ENCODE results near the gene FIBP. TPM values are rescaled to one million over a fixed set of nuclear protein-coding genes. Genes with fewer than 3 reads are reported as not detected.

The FIBP gene
- 59.9 TPM for polyA plus RNA-seq
- long read RNA-seq, donor 1, transcript FIBP-202 (10 exons, 1,248 nt): major isoform, 13 of 15 reads
- long read RNA-seq, donor 1, partial matches to known transcripts: 0 of 15 reads
- long read RNA-seq, donor 1, other reads (novel, unspliced or antisense): 0 of 15 reads
- long read RNA-seq, donor 2, transcript FIBP-202 (10 exons, 1,248 nt): major isoform, 22 of 28 reads
- long read RNA-seq, donor 2, partial matches to known transcripts: 0 of 28 reads
- long read RNA-seq, donor 2, other reads (novel, unspliced or antisense): 0 of 28 reads
- long read RNA-seq, donor 3: 0 reads
- long read RNA-seq, donor 4, partial matches to known transcripts: 0 of 1 reads
- long read RNA-seq, donor 4, other reads (novel, unspliced or antisense): 0 of 1 reads
- long read RNA-seq, donor 5, transcript FIBP-202 (10 exons, 1,248 nt): major isoform, 13 of 67 reads
- long read RNA-seq, donor 5, partial matches to known transcripts: 50 of 67 reads
- long read RNA-seq, donor 5, other reads (novel, unspliced or antisense): 0 of 67 reads
- long read RNA-seq, donor 6, transcript FIBP-202 (10 exons, 1,248 nt): major isoform, 9 of 32 reads
- long read RNA-seq, donor 6, partial matches to known transcripts: 14 of 32 reads
- long read RNA-seq, donor 6, other reads (novel, unspliced or antisense): 0 of 32 reads
- long read RNA-seq, donor 7, transcript FIBP-202 (10 exons, 1,248 nt): major isoform, 11 of 60 reads
- long read RNA-seq, donor 7, partial matches to known transcripts: 45 of 60 reads
- long read RNA-seq, donor 7, other reads (novel, unspliced or antisense): 0 of 60 reads
- long read RNA-seq, donor 8, transcript FIBP-202 (10 exons, 1,248 nt): major isoform, 19 of 127 reads
- long read RNA-seq, donor 8, transcript FIBP-206 (3 exons, 1,378 nt): minor isoform, 6 of 127 reads
- long read RNA-seq, donor 8, partial matches to known transcripts: 97 of 127 reads
- long read RNA-seq, donor 8, other reads (novel, unspliced or antisense): 0 of 127 reads
- long read RNA-seq, donor 9, transcript FIBP-206 (3 exons, 1,378 nt): minor isoform, 6 of 40 reads
- long read RNA-seq, donor 9, transcript FIBP-202 (10 exons, 1,248 nt): major isoform, 19 of 40 reads
- long read RNA-seq, donor 9, partial matches to known transcripts: 12 of 40 reads
- long read RNA-seq, donor 9, other reads (novel, unspliced or antisense): 0 of 40 reads
- long read RNA-seq, donor 10, transcript FIBP-201 (10 exons, 1,261 nt): minor isoform, 5 of 44 reads
- long read RNA-seq, donor 10, transcript FIBP-202 (10 exons, 1,248 nt): major isoform, 23 of 44 reads
- long read RNA-seq, donor 10, partial matches to known transcripts: 13 of 44 reads
- long read RNA-seq, donor 10, other reads (novel, unspliced or antisense): 0 of 44 reads
- long read RNA-seq, donor 11, transcript FIBP-202 (10 exons, 1,248 nt): major isoform, 18 of 35 reads
- long read RNA-seq, donor 11, partial matches to known transcripts: 11 of 35 reads
- long read RNA-seq, donor 11, other reads (novel, unspliced or antisense): 0 of 35 reads

- H3K4me3 ChIP-seq (ENCODE audit: low read length): peak within 1 kb of the TSS; percentile 78
- no peaks in the 10 kb centered on the region for H3K9me3 ChIP-seq (ENCODE audit: control insufficient read depth, low read depth, low read length)
- peak; percentile 97 to 98 for DNase-seq
- H3K4me1 ChIP-seq (ENCODE audit: control insufficient read depth, insufficient read depth, low read length): peaks cover 58% of the 10 kb centered on the region
- no peaks in the 10 kb centered on the region for H3K27me3 ChIP-seq (ENCODE audit: control insufficient read depth, insufficient read depth, low read length)
- peaks cover 29% of the 10 kb centered on the region for H3K36me3 ChIP-seq (ENCODE audit: control insufficient read depth, insufficient read depth, low read length)
- H3K27ac ChIP-seq (ENCODE audit: low read length): peak within 1 kb of the TSS; percentile 89
- no CpG with 5 or more reads among the region's 57 CpGs for WGBS (ENCODE audit: insufficient coverage, low lambda C conversion rate)
Measured at GRCh38 chr11:65888163-65888814, at the start of gene FIBP. Gene FIBP, minus strand, starts transcription at chr11:65888471. Its CDS starts 53 bp downstream, at chr11:65888418.

GRCh38 chr11:65937766-65938165, 49.5 kb upstream of the FIBP start:
- no peaks in the 10 kb centered on the region for H3K9me3 ChIP-seq (ENCODE audit: control insufficient read depth, low read depth, low read length)
- no peak overlapping the region for H3K4me3 ChIP-seq (ENCODE audit: low read length)
- no peaks in the 10 kb centered on the region for H3K36me3 ChIP-seq (ENCODE audit: control insufficient read depth, insufficient read depth, low read length)
- no peaks in the 10 kb centered on the region for H3K4me1 ChIP-seq (ENCODE audit: control insufficient read depth, insufficient read depth, low read length)
- DNase-seq: no peak
- H3K27me3 ChIP-seq (ENCODE audit: control insufficient read depth, insufficient read depth, low read length): peaks cover 7% of the 10 kb centered on the region
- H3K27ac ChIP-seq (ENCODE audit: low read length): no peak overlapping the region
- 83% methylated on average over 2 of the region's 4 CpGs for WGBS (ENCODE audit: insufficient coverage, low lambda C conversion rate)

GRCh38 chr11:65934014-65934413, 45.7 kb upstream of the FIBP start:
- WGBS (ENCODE audit: insufficient coverage, low lambda C conversion rate): 67% methylated on average over 3 of the region's 4 CpGs
- no peaks in the 10 kb centered on the region for H3K4me1 ChIP-seq (ENCODE audit: control insufficient read depth, insufficient read depth, low read length)
- DNase-seq: no peak
- no peaks in the 10 kb centered on the region for H3K9me3 ChIP-seq (ENCODE audit: control insufficient read depth, low read depth, low read length)
- H3K27ac ChIP-seq (ENCODE audit: low read length): no peak overlapping the region
- no peak overlapping the region for H3K4me3 ChIP-seq (ENCODE audit: low read length)
- H3K27me3 ChIP-seq (ENCODE audit: control insufficient read depth, insufficient read depth, low read length): peaks cover 10% of the 10 kb centered on the region
- no peaks in the 10 kb centered on the region for H3K36me3 ChIP-seq (ENCODE audit: control insufficient read depth, insufficient read depth, low read length)

GRCh38 chr11:65932558-65932919, 44.3 kb upstream of the FIBP start:
- no peak overlapping the region for H3K4me3 ChIP-seq (ENCODE audit: low read length)
- H3K27me3 ChIP-seq (ENCODE audit: control insufficient read depth, insufficient read depth, low read length): peaks cover 10% of the 10 kb centered on the region
- no peak overlapping the region for H3K27ac ChIP-seq (ENCODE audit: low read length)
- H3K36me3 ChIP-seq (ENCODE audit: control insufficient read depth, insufficient read depth, low read length): no peaks in the 10 kb centered on the region
- no peak for DNase-seq
- H3K4me1 ChIP-seq (ENCODE audit: control insufficient read depth, insufficient read depth, low read length): no peaks in the 10 kb centered on the region
- H3K9me3 ChIP-seq (ENCODE audit: control insufficient read depth, low read depth, low read length): no peaks in the 10 kb centered on the region
- WGBS (ENCODE audit: insufficient coverage, low lambda C conversion rate): 57% methylated on average over 1 of the region's 9 CpGs

GRCh38 chr11:65931773-65932557, 43.7 kb upstream of the FIBP start:
- no peaks in the 10 kb centered on the region for H3K4me1 ChIP-seq (ENCODE audit: control insufficient read depth, insufficient read depth, low read length)
- no peak overlapping the region for H3K4me3 ChIP-seq (ENCODE audit: low read length)
- DNase-seq: no peak
- no peaks in the 10 kb centered on the region for H3K9me3 ChIP-seq (ENCODE audit: control insufficient read depth, low read depth, low read length)
- H3K36me3 ChIP-seq (ENCODE audit: control insufficient read depth, insufficient read depth, low read length): no peaks in the 10 kb centered on the region
- no peak overlapping the region for H3K27ac ChIP-seq (ENCODE audit: low read length)
- H3K27me3 ChIP-seq (ENCODE audit: control insufficient read depth, insufficient read depth, low read length): peaks cover 10% of the 10 kb centered on the region
- WGBS (ENCODE audit: insufficient coverage, low lambda C conversion rate): no CpG with 5 or more reads among the region's 13 CpGs

GRCh38 chr11:65928667-65929066, 40.4 kb upstream of the FIBP start:
- Histone ChIP-seq H3K9me3 (ENCODE audit: control insufficient read depth, low read depth, low read length) (no peaks in the 10 kb centered on the region), H3K36me3 (ENCODE audit: control insufficient read depth, insufficient read depth, low read length) (no peaks in the 10 kb centered on the region), H3K4me1 (ENCODE audit: control insufficient read depth, insufficient read depth, low read length) (no peaks in the 10 kb centered on the region), H3K4me3 (ENCODE audit: low read length) (no peak overlapping the region), H3K27ac (ENCODE audit: low read length) (no peak overlapping the region), H3K27me3 (ENCODE audit: control insufficient read depth, insufficient read depth, low read length) (peaks cover 10% of the 10 kb centered on the region)
- no peak for DNase-seq
- 87% methylated on average over 3 of the region's 6 CpGs for WGBS (ENCODE audit: insufficient coverage, low lambda C conversion rate)

GRCh38 chr11:65927904-65928397, 39.7 kb upstream of the FIBP start:
- no CpG with 5 or more reads among the region's 9 CpGs for WGBS (ENCODE audit: insufficient coverage, low lambda C conversion rate)
- DNase-seq: peak in 1 of 2 donors; percentile 27
- Histone ChIP-seq H3K27me3 (ENCODE audit: control insufficient read depth, insufficient read depth, low read length) (peaks cover 10% of the 10 kb centered on the region), H3K4me3 (ENCODE audit: low read length) (no peak overlapping the region), H3K9me3 (ENCODE audit: control insufficient read depth, low read depth, low read length) (no peaks in the 10 kb centered on the region), H3K27ac (ENCODE audit: low read length) (no peak overlapping the region), H3K36me3 (ENCODE audit: control insufficient read depth, insufficient read depth, low read length) (peaks cover under 1% of the 10 kb centered on the region), H3K4me1 (ENCODE audit: control insufficient read depth, insufficient read depth, low read length) (no peaks in the 10 kb centered on the region)

GRCh38 chr11:65925397-65925796, 37.1 kb upstream of the FIBP start:
- no CpG with 5 or more reads among the region's 2 CpGs for WGBS (ENCODE audit: insufficient coverage, low lambda C conversion rate)
- Histone ChIP-seq H3K4me1 (ENCODE audit: control insufficient read depth, insufficient read depth, low read length) (peaks cover 6% of the 10 kb centered on the region), H3K36me3 (ENCODE audit: control insufficient read depth, insufficient read depth, low read length) (peaks cover 16% of the 10 kb centered on the region), H3K27ac (ENCODE audit: low read length) (no peak overlapping the region), H3K4me3 (ENCODE audit: low read length) (no peak overlapping the region), H3K27me3 (ENCODE audit: control insufficient read depth, insufficient read depth, low read length) (no peaks in the 10 kb centered on the region), H3K9me3 (ENCODE audit: control insufficient read depth, low read depth, low read length) (no peaks in the 10 kb centered on the region)
- DNase-seq: no peak

GRCh38 chr11:65922565-65922964, 34.3 kb upstream of the FIBP start:
- WGBS (ENCODE audit: insufficient coverage, low lambda C conversion rate): no CpG with 5 or more reads among the region's 3 CpGs
- no peak for DNase-seq

More at GRCh38 chr11:65922565-65922964, 34.3 kb upstream of the FIBP start:
- no peaks in the 10 kb centered on the region for H3K27me3 ChIP-seq (ENCODE audit: control insufficient read depth, insufficient read depth, low read length)
- peaks cover 16% of the 10 kb centered on the region for H3K4me1 ChIP-seq (ENCODE audit: control insufficient read depth, insufficient read depth, low read length)
- no peak overlapping the region for H3K27ac ChIP-seq (ENCODE audit: low read length)
- H3K9me3 ChIP-seq (ENCODE audit: control insufficient read depth, low read depth, low read length): peaks cover 5% of the 10 kb centered on the region
- peaks cover 16% of the 10 kb centered on the region for H3K36me3 ChIP-seq (ENCODE audit: control insufficient read depth, insufficient read depth, low read length)
- no peak overlapping the region for H3K4me3 ChIP-seq (ENCODE audit: low read length)
